HG02798 (cell line): ENCODE data around the gene MACROH2A1.
"Not testable (repeated sequence)": the region's sequence is repeated elsewhere in the genome, so short reads cannot be mapped to it uniquely, and the experiment has no call there.

Experiments used
- ATAC-seq: cut with Tn5 transposase; IDR thresholded peaks from one replicate; pipeline ENCODE4 v1.9.1; 2021; ENCODE audit warnings: mild to moderate bottlenecking; ENCODE audit not compliant: unreplicated experiment, poor library complexity

Gene MACROH2A1

GRCh38 chr5:135379046-135379654, 19.9 kb downstream of the MACROH2A1 start:
- no peak for ATAC-seq

GRCh38 chr5:135377751-135378680, 21.0 kb downstream of the MACROH2A1 start:
- ATAC-seq: peak; percentile 6

GRCh38 chr5:135376961-135377624, 21.9 kb downstream of the MACROH2A1 start:
- ATAC-seq: peak; percentile 72

- ATAC-seq: no peak
These were observed 23.8 kb downstream of the MACROH2A1 start for GRCh38 chr5:135375040-135375793.

GRCh38 chr5:135373736-135374515, 25.1 kb downstream of the MACROH2A1 start:
- no peak for ATAC-seq

GRCh38 chr5:135372654-135373381, 26.2 kb downstream of the MACROH2A1 start:
- no peak for ATAC-seq

- ATAC-seq: no peak
These were observed 27.3 kb downstream of the MACROH2A1 start for GRCh38 chr5:135371622-135372232.

GRCh38 chr5:135369952-135370351, 29.1 kb downstream of the MACROH2A1 start:
- no peak for ATAC-seq

GRCh38 chr5:135367554-135367953, 31.5 kb downstream of the MACROH2A1 start:
- ATAC-seq: no peak

- no peak for ATAC-seq
These were observed 32.0 kb downstream of the MACROH2A1 start for GRCh38 chr5:135367076-135367475.

GRCh38 chr5:135365281-135365680, 33.8 kb downstream of the MACROH2A1 start:
- no peak for ATAC-seq

- ATAC-seq: no peak
These were observed 34.4 kb downstream of the MACROH2A1 start for GRCh38 chr5:135364421-135365262.

GRCh38 chr5:135363342-135363741, 35.7 kb downstream of the MACROH2A1 start:
- not testable (repeated sequence) for ATAC-seq

- no peak for ATAC-seq
These were observed 36.9 kb downstream of the MACROH2A1 start for GRCh38 chr5:135362102-135362501.

GRCh38 chr5:135360278-135361274, 38.5 kb downstream of the MACROH2A1 start:
- ATAC-seq: no peak

- ATAC-seq: no peak
These were observed 39.5 kb downstream of the MACROH2A1 start for GRCh38 chr5:135359374-135360165.
